Measurements from ENCODE around the gene USH1C. TPM values are rescaled to one million over a fixed set of nuclear protein-coding genes. Genes with fewer than 3 reads are reported as not detected.

The USH1C gene
- total and polyA plus RNA-seq, 2 experiments from 2014 or later: 0.54 TPM; not detected in 1

DNA sequence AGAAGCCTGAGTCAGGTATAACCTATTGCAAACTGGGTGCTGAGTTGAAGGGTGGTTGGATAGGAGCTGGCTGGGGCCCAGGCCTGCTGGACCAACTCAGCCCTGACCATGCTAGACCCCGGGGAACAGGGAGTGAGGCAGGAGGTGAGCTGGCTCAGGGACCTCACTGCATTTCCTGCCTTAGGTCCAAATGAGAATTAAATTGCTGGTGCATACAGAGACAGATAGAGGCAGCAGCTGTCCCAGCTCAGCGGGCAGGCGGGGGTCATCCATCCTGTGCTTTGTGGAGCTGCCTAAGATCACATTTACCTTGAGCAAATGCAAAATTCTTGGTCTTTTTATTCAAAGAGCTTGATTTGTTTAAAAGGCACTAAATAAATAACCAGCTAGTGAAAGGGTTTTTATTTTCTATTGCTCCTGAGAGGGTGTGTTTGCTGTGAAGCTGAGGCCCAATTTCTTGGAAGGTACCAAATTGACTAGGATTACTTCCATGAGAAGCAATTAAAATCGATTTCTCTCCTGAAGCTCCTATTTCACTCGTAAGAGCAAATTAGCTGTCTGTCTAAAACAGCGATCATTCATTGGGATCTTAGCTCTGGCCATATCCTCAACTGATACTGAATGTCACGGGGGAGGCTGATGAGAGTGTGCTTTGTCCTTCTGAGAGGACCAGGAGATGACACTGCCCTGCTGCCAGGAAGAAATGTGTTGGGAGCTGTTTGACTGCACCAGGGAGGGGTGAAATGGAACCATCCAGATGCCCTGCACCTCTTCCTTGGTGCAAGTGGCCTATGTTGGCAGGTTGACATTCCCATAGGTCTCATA lies 24.9 kb downstream of the USH1C start:
- no peak overlapping the region for H3K4me3 ChIP-seq
- H3K36me3 ChIP-seq: no peaks in the 10 kb centered on the region
- no peak for DNase-seq (ENCODE audit: low read depth in 1 of 2, low spot score in 1 of 2)
- TF ChIP-seq, protein P1, sequence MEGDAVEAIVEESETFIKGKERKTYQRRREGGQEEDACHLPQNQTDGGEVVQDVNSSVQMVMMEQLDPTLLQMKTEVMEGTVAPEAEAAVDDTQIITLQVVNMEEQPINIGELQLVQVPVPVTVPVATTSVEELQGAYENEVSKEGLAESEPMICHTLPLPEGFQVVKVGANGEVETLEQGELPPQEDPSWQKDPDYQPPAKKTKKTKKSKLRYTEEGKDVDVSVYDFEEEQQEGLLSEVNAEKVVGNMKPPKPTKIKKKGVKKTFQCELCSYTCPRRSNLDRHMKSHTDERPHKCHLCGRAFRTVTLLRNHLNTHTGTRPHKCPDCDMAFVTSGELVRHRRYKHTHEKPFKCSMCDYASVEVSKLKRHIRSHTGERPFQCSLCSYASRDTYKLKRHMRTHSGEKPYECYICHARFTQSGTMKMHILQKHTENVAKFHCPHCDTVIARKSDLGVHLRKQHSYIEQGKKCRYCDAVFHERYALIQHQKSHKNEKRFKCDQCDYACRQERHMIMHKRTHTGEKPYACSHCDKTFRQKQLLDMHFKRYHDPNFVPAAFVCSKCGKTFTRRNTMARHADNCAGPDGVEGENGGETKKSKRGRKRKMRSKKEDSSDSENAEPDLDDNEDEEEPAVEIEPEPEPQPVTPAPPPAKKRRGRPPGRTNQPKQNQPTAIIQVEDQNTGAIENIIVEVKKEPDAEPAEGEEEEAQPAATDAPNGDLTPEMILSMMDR (IDR thresholded peaks at IDR 0.05; ENCODE audit: low read depth, low read length): no peak
- no peaks in the 10 kb centered on the region for H3K27me3 ChIP-seq
- no peaks in the 10 kb centered on the region for H3K4me1 ChIP-seq (ENCODE audit: low read depth)
- H3K27ac ChIP-seq: no peak overlapping the region
- no peaks in the 10 kb centered on the region for H3K9me3 ChIP-seq (ENCODE audit: low read depth)

DNA sequence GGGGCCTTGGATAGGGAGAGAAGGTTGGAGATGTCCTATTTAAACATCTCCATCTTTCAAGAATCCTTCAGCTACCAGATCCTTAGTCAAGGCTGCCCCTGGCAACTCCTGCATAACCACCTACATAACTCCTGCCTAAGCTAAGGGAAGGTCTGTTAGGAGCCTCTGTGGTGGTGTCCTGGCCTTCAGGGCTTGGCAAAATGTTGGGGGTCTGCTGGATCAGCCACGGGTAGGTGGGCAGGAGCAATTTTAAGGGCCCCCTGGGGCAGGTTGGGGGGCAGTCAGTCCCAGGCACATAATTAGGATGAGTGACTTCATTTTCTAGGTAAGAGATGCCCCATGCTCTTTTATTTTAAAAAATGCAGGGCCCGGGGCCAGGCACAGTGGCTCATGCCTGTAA lies 25.9 kb downstream of the USH1C start:
- Histone ChIP-seq H3K4me1 (ENCODE audit: low read depth) (no peaks in the 10 kb centered on the region), H3K4me3 (no peak overlapping the region), H3K9me3 (ENCODE audit: low read depth) (no peaks in the 10 kb centered on the region), H3K36me3 (no peaks in the 10 kb centered on the region), H3K27me3 (no peaks in the 10 kb centered on the region), H3K27ac (no peak overlapping the region)
- TF ChIP-seq, protein P1 (IDR thresholded peaks at IDR 0.05; ENCODE audit: low read depth, low read length): no peak
- DNase-seq (ENCODE audit: low read depth in 1 of 2, low spot score in 1 of 2): no peak

DNA sequence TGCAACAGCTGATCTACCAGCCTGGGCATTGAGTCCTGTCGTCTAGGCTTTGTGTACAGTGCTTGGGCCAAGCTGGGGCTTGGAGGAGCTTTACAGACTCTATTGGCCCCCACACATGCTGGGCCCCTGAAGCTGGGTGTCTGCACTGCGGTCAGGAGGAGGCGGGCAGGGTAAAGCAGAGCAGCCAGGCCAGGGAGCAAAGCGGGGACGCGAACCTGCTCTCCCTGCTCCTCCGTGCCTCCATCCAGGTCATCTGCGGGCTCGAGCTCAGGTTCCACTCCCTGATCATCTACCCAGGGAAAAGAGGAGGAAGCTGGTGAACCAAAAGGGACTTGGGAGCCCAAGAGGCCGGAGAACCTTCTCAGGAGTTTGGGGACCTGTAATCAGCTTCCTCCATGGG lies 27.0 kb downstream of the USH1C start:
- no peaks in the 10 kb centered on the region for H3K36me3 ChIP-seq
- no peak overlapping the region for H3K4me3 ChIP-seq
- TF ChIP-seq, protein P1 (IDR thresholded peaks at IDR 0.05; ENCODE audit: low read depth, low read length): no peak
- H3K27me3 ChIP-seq: no peaks in the 10 kb centered on the region
- H3K9me3 ChIP-seq (ENCODE audit: low read depth): no peaks in the 10 kb centered on the region
- no peaks in the 10 kb centered on the region for H3K4me1 ChIP-seq (ENCODE audit: low read depth)
- no peak for DNase-seq (ENCODE audit: low read depth in 1 of 2, low spot score in 1 of 2)
- no peak overlapping the region for H3K27ac ChIP-seq

DNA sequence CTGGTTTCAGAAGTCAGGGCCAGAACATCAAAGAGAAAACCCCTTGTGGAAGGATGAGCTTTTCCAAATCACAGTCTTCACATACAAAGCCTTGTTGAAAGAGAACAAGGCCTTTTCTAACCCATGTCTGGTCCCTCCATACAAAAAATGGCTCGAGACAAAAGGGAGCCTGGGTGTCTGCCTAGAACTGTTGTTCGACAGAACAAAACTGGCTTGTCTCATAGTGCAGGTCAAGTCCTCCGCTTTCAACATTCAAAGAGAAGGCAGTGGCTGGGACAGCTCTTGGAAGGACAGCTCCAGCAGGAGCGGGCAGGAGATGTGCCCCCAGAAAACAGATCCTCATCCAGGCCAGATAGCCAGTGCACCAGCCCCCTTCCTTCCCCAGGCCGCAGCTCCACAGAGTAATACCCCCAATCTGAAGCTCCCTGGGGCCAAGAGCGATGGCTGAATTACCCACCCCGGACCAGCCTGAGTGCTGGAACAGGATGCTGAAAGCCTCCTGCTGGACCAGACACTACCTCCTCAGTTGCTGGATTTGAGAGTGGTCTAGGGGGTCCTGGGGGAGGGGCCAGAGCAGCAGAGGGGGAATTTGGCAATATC lies 27.6 kb downstream of the USH1C start:
- Histone ChIP-seq H3K4me1 (ENCODE audit: low read depth) (no peaks in the 10 kb centered on the region), H3K36me3 (no peaks in the 10 kb centered on the region), H3K9me3 (ENCODE audit: low read depth) (no peaks in the 10 kb centered on the region), H3K27me3 (no peaks in the 10 kb centered on the region), H3K4me3 (no peak overlapping the region), H3K27ac (no peak overlapping the region)
- TF ChIP-seq, protein P1 (IDR thresholded peaks at IDR 0.05; ENCODE audit: low read depth, low read length): no peak
- DNase-seq (ENCODE audit: low read depth in 1 of 2, low spot score in 1 of 2): no peak

DNA sequence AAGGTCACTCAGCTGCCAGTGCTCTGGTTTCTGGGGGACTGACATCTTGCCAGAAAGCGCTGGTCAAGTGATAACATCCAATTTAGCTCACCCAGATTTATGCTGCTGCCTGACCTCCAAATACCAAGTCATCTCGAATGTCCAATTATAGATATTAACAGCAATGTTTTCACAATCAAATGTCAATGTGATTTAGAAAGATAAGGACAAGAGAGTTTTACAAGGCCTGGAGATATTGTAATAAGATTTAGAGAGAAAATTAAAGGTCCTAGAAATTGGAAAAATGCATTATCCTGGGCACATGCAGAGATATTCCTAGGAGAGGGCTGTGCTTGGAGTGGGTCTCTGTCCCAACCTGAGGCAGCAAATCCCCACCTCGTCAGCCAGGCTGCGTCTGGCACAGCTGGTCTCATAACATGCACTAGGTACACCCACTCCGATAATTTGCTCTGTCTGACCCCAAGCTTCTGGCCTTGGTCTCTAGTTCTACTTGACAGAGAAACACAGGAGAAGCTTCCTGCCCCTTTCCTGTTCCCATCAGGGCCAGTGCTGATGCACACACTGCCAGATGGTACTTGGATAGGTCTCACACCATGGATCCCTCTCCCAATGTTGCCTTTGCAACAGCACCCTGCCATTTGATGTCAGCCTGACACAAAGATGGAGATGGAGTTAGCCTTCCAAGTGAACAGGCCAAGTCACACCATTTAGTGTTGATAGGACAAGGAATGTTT lies 28.6 kb downstream of the USH1C start:
- H3K9me3 ChIP-seq (ENCODE audit: low read depth): no peaks in the 10 kb centered on the region
- no peaks in the 10 kb centered on the region for H3K36me3 ChIP-seq
- no peak overlapping the region for H3K4me3 ChIP-seq
- TF ChIP-seq, protein P1 (IDR thresholded peaks at IDR 0.05; ENCODE audit: low read depth, low read length): no peak
- DNase-seq (ENCODE audit: low read depth in 1 of 2, low spot score in 1 of 2): no peak
- H3K4me1 ChIP-seq (ENCODE audit: low read depth): no peaks in the 10 kb centered on the region
- H3K27ac ChIP-seq: no peak overlapping the region
- H3K27me3 ChIP-seq: no peaks in the 10 kb centered on the region

All from cardiac muscle cell (in vitro differentiated cells and primary cell).